HCT116 (cell line): ENCODE results near the gene KLRF2. TPM values are rescaled to one million over a fixed set of nuclear protein-coding genes. Genes with fewer than 3 reads are reported as not detected.

Source experiments
- ATAC-seq: fragments of 200-7000 bp; cut with Tn5 transposase; 2 replicates; pipeline ENCODE4 v1.9.1; 2020; ENCODE audit warnings: mild to moderate bottlenecking, moderate library complexity
- BruUV-seq: library from RNA; stranded (reverse); fragments of 400-500 nt; replicated peaks from 2 replicates; lab custom pipeline; 2021; lab: Mats Ljungman, UMichigan
- CTCF ChIA-PET: fragments of 300-600 bp; sonication (Branson Sonifier 250); formaldehyde crosslinking; loops from one replicate; lab custom pipeline; 2021; ENCODE audit warnings: antibody characterized with exemption; lab: Charles Lee
- POLR2A ChIA-PET: fragments of 300-600, 350-600 bp; sonication (Branson Sonifier 250); formaldehyde crosslinking; loops from one replicate; lab custom pipeline; 2021; ENCODE audit warnings: antibody characterized with exemption; lab: Charles Lee
- RAD21 ChIA-PET, 2 experiments: fragments of 300-600 bp; sonication (Branson Sonifier 250); formaldehyde crosslinking; loops; one replicate each; lab custom pipeline; 2023; ENCODE audit warnings: low total read pairs in 2 of 2; ENCODE audit not compliant: uncharacterized antibody in 2 of 2, unreplicated experiment in 2 of 2, low non-redundant PET in 1 of 2; lab: Charles Lee
- DNase-seq: peaks from one replicate; pipeline ENCODE4 v3.0.0-alpha.2; 2010; ENCODE audit warnings: low read depth, low spot score
- H2AFZ ChIP-seq: fragments of 200-600 bp; shearing (Covaris generic), sonication (generic); 2 replicates; pipeline ENCODE4 v1.6.1; 2017; ENCODE audit warnings: low read depth, mixed run types, mixed read lengths, antibody characterized with exemption, low read length; ENCODE audit not compliant: poor library complexity, severe bottlenecking
- H3K27ac ChIP-seq: 2 replicates; pipeline ENCODE4 v1.5.1; 2012; ENCODE audit warnings: low read depth, low read length
- H3K27me3 ChIP-seq: fragments of 200-600 bp; sonication (generic); 2 replicates; pipeline ENCODE4 v1.6.1; 2016; ENCODE audit warnings: mixed run types, low read length, mixed read lengths; ENCODE audit not compliant: insufficient read depth
- H3K36me3 ChIP-seq, 2 experiments: fragments of 200-500 bp in 1 of 2; fragments of 200-600 bp in 1 of 2; sonication (Bioruptor generic) in 1 of 2; sonication (generic) in 1 of 2; 2 replicates each; pipeline versions ENCODE4 v1.5.1 to v1.6.1; 2014 to 2016; ENCODE audit warnings: low read length in 2 of 2, inconsistent platforms in 1 of 2, mixed read lengths in 1 of 2, mixed run types in 1 of 2; ENCODE audit not compliant: insufficient read depth in 2 of 2, control insufficient read depth in 1 of 2
- H3K4me1 ChIP-seq, 2 experiments: fragments of 200-600 bp in 1 of 2; sonication (generic) in 1 of 2; 2 replicates each; pipeline versions ENCODE4 v1.5.1 to v1.6.1; 2012 to 2017; ENCODE audit warnings: low read length in 2 of 2, inconsistent platforms in 1 of 2, mild to moderate bottlenecking in 1 of 2, mixed read lengths in 1 of 2, mixed run types in 1 of 2, moderate library complexity in 1 of 2; ENCODE audit not compliant: insufficient read depth in 2 of 2, control insufficient read depth in 1 of 2
- H3K4me2 ChIP-seq: fragments of 200-600 bp; sonication (generic); 2 replicates; pipeline ENCODE4 v1.6.1; 2017; ENCODE audit warnings: mixed run types, low read length, mixed read lengths
- H3K4me3 ChIP-seq, 2 experiments: fragments of 200-600 bp in 1 of 2; sonication (generic) in 1 of 2; replicated peaks in 1 of 2; 2 replicates each; pipeline ENCODE4 v1.5.1; 2011 to 2016; ENCODE audit warnings: low read length in 2 of 2, control low read depth in 1 of 2, low read depth in 1 of 2, mild to moderate bottlenecking in 1 of 2, mixed read lengths in 1 of 2, mixed run types in 1 of 2
- H3K79me2 ChIP-seq: fragments of 200-600 bp; sonication (generic); 2 replicates; pipeline ENCODE4 v1.6.1; 2017; ENCODE audit warnings: mild to moderate bottlenecking, mixed run types, low read length, moderate library complexity, mixed read lengths; ENCODE audit not compliant: insufficient read depth
- H3K9ac ChIP-seq: fragments of 200-600 bp; sonication (generic); 2 replicates; pipeline ENCODE4 v1.6.1; 2016; ENCODE audit warnings: low read length, mixed read lengths
- H3K9me2 ChIP-seq: fragments of 200-600 bp; sonication (generic), shearing (Covaris generic); 2 replicates; pipeline ENCODE4 v1.6.1; 2017; ENCODE audit warnings: mixed run types, mild to moderate bottlenecking, moderate library complexity; ENCODE audit not compliant: insufficient read depth
- H3K9me3 ChIP-seq, 2 experiments: fragments of 200-500 bp in 1 of 2; fragments of 200-600 bp in 1 of 2; sonication (Bioruptor generic) in 1 of 2; sonication (generic) in 1 of 2; 2 replicates each; pipeline ENCODE4 v1.6.1; 2014 to 2017; ENCODE audit warnings: low read length in 2 of 2, mixed read lengths in 2 of 2, inconsistent platforms in 1 of 2, low read depth in 1 of 2, mild to moderate bottlenecking in 1 of 2, mixed run types in 1 of 2, moderate library complexity in 1 of 2; ENCODE audit not compliant: control insufficient read depth in 1 of 2, insufficient read depth in 1 of 2
- H4K20me1 ChIP-seq: fragments of 200-600 bp; sonication (generic), shearing (Covaris generic); 2 replicates; pipeline ENCODE4 v1.6.1; 2017; ENCODE audit warnings: mixed run types, mild to moderate bottlenecking, moderate library complexity; ENCODE audit not compliant: insufficient read depth
- EZH2phosphoT487 ChIP-seq: fragments of 200-600 bp; IDR thresholded peaks from 2 replicates; pipeline ENCODE4 v1.6.1; 2018; ENCODE audit warnings: antibody characterized with exemption, borderline replicate concordance
- FOSL1 ChIP-seq: IDR thresholded peaks from 2 replicates; pipeline ENCODE4 v1.6.1; 2012; ENCODE audit warnings: low read depth
- JUND ChIP-seq: IDR thresholded peaks from 2 replicates; pipeline ENCODE4 v1.6.1; 2012
- POLR2A ChIP-seq: IDR thresholded peaks from 2 replicates; pipeline ENCODE4 v1.7.0; 2011; ENCODE audit warnings: borderline replicate concordance; ENCODE audit not compliant: insufficient read depth, insufficient read length; ENCODE audit errors: extremely low read depth
- POLR2AphosphoS5 ChIP-seq: IDR thresholded peaks from 2 replicates; pipeline ENCODE4 v1.6.1; 2011; ENCODE audit warnings: mild to moderate bottlenecking, low read depth, low read length, moderate library complexity
- RAD21 ChIP-seq: IDR thresholded peaks from 2 replicates; pipeline ENCODE4 v1.6.1; 2012; ENCODE audit warnings: low read depth, mild to moderate bottlenecking
- SIN3A ChIP-seq: IDR thresholded peaks from 2 replicates; pipeline ENCODE4 v1.6.1; 2012; ENCODE audit warnings: low read depth
- TCF7L2 ChIP-seq: IDR thresholded peaks from 2 replicates; pipeline ENCODE4 v1.7.0; 2011; ENCODE audit warnings: borderline replicate concordance, inconsistent platforms; ENCODE audit not compliant: insufficient read depth, insufficient read length; ENCODE audit errors: extremely low read depth
- YY1 ChIP-seq: IDR thresholded peaks from 2 replicates; pipeline ENCODE4 v1.6.1; 2011; ENCODE audit warnings: low read length, low read depth, moderate library complexity, mild to moderate bottlenecking; ENCODE audit not compliant: insufficient replicate concordance; ENCODE audit errors: extremely low read depth
- ZNF274 ChIP-seq: fragments of 200-500 bp; sonication (Bioruptor generic); IDR thresholded peaks from 2 replicates; pipeline ENCODE4 v1.6.1; 2014; ENCODE audit warnings: mild to moderate bottlenecking, low read depth, low read length, inconsistent platforms
- intact Hi-C: fragments of 100-400 bp; cut with micrococcal nuclease; formaldehyde crosslinking; loops from 2 replicates; pipeline ENCODE4 v1.10.0; 2022
- total RNA-seq: library from RNA; stranded (reverse); gene quantifications from one replicate; pipeline ENCODE4 v1.2.1, GENCODE V29; 2021; ENCODE audit not compliant: unreplicated experiment
- TF ChIP-seq, protein P1 (sequence below), 3 experiments: fragments of 200-600 bp in 1 of 3; sonication (generic) in 1 of 3; IDR thresholded peaks in 2 of 3; conservative IDR thresholded peaks in 1 of 3; 2 replicates each; pipeline ENCODE4 v1.5.1; 2012 to 2017; ENCODE audit warnings: low read depth in 2 of 3, low read length in 2 of 3, antibody characterized with exemption in 1 of 3, borderline replicate concordance in 1 of 3, control low read depth in 1 of 3, mild to moderate bottlenecking in 1 of 3, mixed read lengths in 1 of 3, mixed run types in 1 of 3, moderate library complexity in 1 of 3; ENCODE audit not compliant: insufficient read depth in 1 of 3

KLRF2 gene
- total RNA-seq, 1 experiment from 2014 or later, result not detected

DNA sequence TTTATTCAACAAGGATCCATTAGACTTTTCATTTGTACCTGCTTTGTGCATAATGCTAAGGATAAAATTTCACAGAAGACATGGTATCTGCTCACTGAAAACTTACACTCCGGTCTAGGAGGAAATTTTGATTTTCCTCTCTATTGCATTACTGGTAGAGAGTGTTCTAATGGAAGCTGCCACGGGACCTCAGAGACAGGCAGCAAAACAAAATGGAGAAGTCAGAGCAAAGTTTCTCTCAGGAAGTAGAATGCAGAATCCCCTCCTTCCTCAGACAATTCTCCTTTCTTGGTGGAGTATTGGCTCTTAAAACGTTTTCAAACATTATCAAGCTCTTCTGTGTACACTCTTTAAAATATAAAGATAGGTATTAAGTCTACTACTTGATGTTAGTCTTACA is 24.4 kb upstream of the KLRF2 start:
- no peak overlapping the region for H3K4me3 ChIP-seq
- H4K20me1 ChIP-seq, result no peaks in the 10 kb centered on the region
- H2AFZ ChIP-seq, result no peak overlapping the region
- no TSS peak for BruUV-seq
- H3K79me2 ChIP-seq, result no peaks in the 10 kb centered on the region
- ChIA-PET CTCF (no interaction called here), POLR2A (no interaction called here), RAD21 (no interaction called here)
- H3K4me1 ChIP-seq, result no peaks in the 10 kb centered on the region
- TF ChIP-seq ZNF274 (no peak), POLR2A (no peak), POLR2AphosphoS5 (no peak), SIN3A (no peak), EZH2phosphoT487 (no peak), RAD21 (no peak), JUND (no peak), FOSL1 (no peak), TCF7L2 (no peak), YY1 (no peak)
- TF ChIP-seq, protein P1, sequence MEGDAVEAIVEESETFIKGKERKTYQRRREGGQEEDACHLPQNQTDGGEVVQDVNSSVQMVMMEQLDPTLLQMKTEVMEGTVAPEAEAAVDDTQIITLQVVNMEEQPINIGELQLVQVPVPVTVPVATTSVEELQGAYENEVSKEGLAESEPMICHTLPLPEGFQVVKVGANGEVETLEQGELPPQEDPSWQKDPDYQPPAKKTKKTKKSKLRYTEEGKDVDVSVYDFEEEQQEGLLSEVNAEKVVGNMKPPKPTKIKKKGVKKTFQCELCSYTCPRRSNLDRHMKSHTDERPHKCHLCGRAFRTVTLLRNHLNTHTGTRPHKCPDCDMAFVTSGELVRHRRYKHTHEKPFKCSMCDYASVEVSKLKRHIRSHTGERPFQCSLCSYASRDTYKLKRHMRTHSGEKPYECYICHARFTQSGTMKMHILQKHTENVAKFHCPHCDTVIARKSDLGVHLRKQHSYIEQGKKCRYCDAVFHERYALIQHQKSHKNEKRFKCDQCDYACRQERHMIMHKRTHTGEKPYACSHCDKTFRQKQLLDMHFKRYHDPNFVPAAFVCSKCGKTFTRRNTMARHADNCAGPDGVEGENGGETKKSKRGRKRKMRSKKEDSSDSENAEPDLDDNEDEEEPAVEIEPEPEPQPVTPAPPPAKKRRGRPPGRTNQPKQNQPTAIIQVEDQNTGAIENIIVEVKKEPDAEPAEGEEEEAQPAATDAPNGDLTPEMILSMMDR (IDR thresholded peaks at IDR 0.05 in 2 of 3, conservative IDR thresholded peaks at IDR 0.05 in 1 of 3; ENCODE audit: borderline replicate concordance in 1 of 3, insufficient read depth in 1 of 3, low read depth in 2 of 3, low read length in 2 of 3), result no peak
- intact Hi-C loops, result no loop called here
- H3K27ac ChIP-seq, result no peak overlapping the region
- H3K36me3 ChIP-seq, result no peaks in the 10 kb centered on the region
- H3K4me2 ChIP-seq, result no peak overlapping the region
- H3K9me3 ChIP-seq, result no peaks in the 10 kb centered on the region
- H3K27me3 ChIP-seq, result peaks cover 60% of the 10 kb centered on the region
- no peak overlapping the region for H3K9ac ChIP-seq
- no peaks in the 10 kb centered on the region for H3K9me2 ChIP-seq
- DNase-seq, result no peak
- no peak for ATAC-seq
